Stimulated activated CD8-positive, alpha-beta memory T cell treated with anti-CD3 and anti-CD28 coated beads, Interleukin-7, amount 100 ng/mL, for 48 hours (primary cell): ENCODE data around the gene COP1.

Source experiments
- DNase-seq, 2 donors: peaks; one replicate each; pipeline ENCODE4 v3.0.0-alpha.2; 2020; ENCODE audit warnings: low read depth in 1 of 2; ENCODE audit errors: extremely low read depth in 1 of 2

Gene COP1

DNA sequence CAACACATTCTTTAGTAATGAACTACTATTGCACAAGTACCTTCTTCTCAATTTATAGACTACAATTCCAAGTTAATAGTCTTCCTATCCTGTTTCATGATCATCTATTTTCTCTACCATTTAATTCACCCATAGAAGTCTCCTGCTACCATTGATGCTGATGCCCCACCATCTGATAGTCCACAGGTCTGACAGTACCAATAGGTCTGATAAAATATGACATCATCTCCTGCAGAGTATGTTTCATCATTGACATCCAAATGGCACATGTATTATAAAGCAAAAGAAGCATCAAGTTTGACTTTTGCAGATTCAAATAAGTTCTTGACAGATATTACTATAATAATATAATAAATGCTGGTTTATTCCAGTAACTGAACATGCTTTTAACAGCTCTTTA, 5.5 kb downstream of the COP1 start:
- no peak for DNase-seq

DNA sequence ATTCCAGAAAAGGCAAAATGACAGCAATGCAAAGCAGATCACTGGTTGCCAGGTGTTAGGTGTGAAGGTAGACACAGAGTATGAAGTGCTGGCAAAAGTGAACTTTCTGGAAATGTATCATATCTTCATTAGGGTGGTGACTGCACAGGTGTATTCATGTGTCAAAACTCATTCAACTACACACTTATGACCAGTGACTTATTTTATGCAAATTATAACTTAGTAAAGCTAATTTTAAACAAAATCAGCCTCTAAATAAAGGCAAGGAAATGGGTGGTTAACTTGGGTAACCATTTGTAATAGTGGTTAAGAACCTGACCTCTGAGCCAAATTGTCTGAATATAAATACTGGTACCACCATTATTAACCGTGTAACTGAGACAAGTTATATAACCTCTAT, 7.4 kb downstream of the COP1 start:
- DNase-seq: no peak

- no peak for DNase-seq
Observed at GRCh38 chr1:176198413-176198812, 8.7 kb downstream of the COP1 start.

DNA sequence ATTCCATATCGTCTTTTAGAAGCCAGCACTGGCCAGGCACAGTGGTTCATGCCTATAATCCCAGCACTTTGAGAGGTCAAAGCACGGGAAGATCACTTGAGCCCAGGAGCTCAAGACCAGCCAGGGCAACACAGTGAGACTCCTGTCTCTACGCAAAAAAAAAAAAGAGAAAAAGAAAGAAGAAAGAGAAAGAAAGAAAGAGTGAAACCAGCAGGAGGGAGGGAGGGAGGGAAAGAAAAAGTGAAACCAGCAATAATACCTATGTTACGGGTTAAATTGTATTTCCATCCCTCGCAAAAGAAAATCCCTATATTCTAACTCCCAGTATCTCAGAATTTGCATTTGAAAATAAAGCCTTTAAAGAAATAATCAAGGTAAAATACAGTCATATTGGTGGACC, 10.4 kb downstream of the COP1 start:
- no peak for DNase-seq

DNA sequence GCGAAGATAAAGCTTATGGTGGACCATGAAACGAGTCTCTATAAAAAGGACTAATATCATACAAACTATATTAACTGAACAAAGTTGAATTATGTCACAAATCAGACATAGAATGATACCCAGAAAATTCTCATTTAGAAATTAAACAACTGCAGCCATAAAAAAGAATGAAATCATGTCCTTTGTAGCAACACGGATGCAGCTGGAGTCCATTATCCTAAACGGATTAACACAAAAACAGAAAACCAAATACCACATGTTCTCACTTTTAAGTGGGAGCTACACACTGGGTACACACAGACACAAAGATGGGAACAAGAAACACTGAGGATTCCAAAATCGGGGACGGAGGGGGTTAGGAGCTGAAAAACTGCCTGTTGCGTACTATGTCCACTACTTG, 11.5 kb downstream of the COP1 start:
- DNase-seq: no peak

DNA sequence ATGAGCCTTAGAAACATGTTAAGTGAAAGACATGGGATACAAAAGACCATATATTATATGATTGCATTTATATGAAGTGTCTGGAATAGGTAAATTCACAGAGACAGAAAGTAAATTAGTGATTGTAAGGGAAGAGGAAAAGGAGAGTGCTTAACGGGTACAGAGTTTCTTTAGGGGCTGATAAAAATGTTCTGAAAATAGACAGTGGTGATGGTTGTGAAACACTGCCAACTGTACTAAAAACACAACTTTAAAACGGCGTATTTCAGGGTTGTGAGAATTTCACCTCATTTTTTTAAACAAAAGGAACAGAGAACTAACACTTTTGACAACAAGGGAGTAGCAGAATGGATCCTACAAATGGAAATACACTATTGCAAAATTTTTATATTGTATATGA, 13.4 kb downstream of the COP1 start:
- DNase-seq: no peak

DNA sequence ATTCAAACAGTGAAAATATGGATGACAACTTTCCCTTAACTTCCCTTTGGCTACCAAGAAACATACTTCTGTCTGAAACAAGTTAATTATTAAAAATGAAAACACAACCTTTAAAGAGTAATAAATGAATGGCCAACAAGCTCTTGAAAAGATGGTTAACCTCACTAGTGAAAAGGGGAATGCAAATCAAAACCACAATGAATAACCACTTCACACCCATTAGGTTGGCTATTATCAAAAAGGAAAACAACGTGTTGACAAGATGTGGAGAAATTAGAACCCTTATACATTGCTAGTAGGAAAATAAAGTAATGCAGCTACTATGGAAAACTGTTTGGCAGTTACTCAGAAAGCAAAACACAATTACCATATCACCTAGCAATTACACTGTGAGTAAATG, 14.1 kb downstream of the COP1 start:
- no peak for DNase-seq

- DNase-seq: no peak
Observed at GRCh38 chr1:176188604-176189003, 18.5 kb downstream of the COP1 start.

GRCh38 chr1:176187001-176187400, 20.1 kb downstream of the COP1 start:
- DNase-seq: no peak

DNA sequence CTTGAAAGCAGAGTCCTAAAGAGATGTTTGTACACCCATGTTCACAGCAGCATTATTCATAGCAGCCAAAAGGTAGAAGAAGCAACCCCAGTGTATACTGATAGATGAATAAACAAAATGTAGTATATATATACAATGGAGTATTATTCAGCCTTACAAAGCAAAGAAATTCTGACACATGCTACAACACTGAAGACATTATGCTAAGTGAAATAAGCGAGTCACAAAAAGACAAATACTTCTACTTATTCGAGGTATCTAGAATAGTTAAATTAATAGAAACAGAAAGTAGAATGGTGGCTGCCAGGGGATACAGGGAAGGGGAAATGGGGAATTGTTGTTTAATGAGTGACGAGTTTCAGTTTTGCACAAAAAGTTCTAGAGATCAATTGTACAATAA, 23.5 kb downstream of the COP1 start:
- DNase-seq: no peak

- no peak for DNase-seq
Observed at GRCh38 chr1:176178316-176178715, 28.8 kb downstream of the COP1 start.

DNA sequence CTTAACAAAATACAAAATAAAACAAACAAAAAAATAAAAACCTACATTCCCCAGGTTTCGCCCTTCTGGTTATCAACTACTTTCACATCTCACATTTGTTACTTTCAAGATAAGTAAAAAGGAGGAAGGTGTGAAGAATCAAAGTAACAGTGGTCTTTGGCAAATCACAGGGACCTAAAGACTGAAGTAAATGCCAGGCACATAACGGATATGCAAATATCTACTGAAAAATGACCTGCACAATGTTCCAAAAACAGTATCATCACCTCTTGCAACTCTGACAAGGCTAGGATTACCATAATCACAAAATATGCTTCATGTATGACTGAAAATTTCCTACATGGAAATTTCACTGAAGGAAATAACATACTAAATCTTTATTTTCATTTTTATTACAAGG, 29.3 kb downstream of the COP1 start:
- DNase-seq: no peak

DNA sequence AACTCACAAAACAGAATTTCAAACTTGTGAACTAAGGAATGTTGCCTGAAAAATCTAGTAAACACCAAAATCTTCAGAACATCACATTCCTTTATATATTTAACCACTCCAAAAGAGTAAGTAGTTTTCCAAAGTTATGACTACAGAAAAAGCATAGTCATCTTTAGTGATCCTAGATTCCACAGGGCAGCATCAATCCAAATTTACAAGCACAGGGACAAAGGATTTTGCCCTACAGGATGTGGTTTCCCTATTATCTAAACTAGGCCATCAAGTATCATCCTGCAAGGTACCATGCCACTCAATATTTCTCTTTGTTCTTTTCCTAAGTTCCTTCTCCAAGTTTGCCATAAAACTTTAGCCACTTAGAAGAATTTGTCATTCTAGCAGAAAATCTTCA, 33.0 kb downstream of the COP1 start:
- no peak for DNase-seq

DNA sequence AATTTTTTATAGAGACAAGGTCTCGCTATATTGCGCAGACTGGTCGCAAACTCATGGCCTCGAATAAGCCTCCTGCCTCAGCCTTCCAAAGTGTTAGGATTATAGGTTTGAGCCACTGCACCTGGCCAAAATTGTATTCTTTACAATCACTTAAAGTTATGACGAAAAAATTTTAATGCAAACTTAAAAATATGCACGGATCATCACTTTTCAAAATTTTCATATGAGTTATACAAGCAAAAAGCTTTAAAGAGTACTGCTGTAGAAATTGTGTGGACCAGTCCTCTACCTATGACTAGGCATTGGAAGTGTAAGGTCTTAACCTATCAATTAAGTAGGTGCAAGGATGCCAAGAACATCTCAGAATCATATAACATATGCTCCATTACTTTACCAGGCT, 34.9 kb downstream of the COP1 start:
- no peak for DNase-seq

DNA sequence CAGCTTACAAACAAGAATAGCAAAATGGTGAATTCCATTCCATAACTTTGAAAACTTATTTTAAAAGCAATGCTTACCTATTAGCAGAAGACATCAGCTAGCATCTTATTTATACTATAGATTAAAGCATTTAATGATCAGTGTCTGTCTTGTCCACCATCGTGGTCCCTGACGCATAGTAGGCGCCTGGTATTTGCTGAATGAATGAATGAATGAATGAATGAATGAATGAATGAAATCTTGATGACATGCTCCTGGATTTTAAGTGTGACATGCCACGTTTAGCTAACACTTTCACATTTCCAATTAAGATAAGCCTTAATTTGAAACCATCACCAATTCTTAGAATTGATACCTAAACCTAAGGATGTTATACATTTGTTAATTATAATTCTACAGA, 39.9 kb downstream of the COP1 start:
- DNase-seq: no peak

GRCh38 chr1:176165573-176165972, 41.5 kb downstream of the COP1 start:
- no peak for DNase-seq

DNA sequence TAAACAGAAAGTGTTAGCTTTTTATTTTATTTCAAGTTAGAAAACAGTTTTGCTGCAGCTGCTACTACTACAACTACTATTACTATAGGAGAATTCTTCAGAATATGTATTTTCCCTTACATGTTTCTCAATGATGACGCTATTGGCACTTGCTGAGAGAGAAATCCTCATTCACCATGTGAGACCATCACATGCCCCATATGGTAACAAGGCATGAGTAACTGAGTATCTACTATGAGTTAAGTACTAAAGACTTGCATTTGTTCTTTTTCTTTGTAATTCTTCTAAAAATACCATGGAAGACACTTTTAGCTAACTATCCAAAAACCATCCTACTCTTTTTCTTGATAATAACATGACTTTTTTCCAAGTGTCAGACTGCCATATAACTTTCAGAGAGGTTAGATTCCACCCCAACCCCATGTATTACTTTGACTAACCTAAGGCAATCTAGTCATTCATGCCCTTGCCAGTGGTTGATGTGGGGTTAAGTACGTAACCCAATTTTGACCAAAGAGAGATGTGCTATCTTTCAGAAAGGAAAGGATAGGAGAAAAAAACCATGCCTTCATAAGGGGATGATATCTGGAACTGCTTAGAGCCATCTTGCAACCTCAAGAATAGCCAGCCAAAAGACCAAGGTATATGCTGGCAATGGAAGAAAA, 42.9 kb downstream of the COP1 start:
- peak in 1 of 2 donors; percentile 33 for DNase-seq

DNA sequence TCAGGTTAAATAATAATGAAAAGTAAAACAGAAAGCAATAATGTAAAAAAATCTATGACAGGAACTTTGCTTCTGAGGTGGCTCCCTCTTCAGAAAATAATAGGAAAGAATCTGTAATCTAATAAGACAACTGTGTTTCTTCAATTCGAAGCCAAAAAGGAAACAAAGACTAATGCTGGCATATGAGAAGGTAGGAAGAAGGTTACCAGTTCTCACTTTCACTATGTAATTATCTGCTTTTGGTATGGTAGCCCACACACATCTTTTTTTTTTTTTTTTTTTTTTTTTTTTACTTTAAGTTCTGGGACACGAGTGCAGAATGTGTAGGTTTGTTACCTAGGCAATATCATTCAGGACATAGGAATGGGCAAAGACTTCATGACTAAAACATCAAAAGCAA, 47.1 kb downstream of the COP1 start:
- DNase-seq: no peak

DNA sequence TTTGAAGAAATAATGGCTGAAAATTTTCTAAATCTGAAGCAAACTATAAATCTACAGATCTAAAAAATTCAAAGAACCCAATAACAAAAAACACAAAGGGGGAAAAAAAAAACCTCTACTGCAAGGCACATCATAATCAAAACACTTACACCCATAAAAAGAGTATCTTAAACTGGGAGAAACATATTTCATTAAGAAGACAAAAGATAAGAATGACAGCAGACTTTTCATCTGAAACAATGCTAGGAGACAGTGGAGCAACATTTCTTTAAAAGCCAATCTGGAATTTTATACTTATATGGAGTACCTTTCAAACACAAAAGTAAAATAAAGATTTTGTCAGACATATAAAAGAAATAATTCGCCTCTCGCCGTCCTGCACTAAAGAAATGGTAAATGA, 49.1 kb downstream of the COP1 start:
- DNase-seq: no peak

- DNase-seq: no peak
Observed at GRCh38 chr1:176149939-176150807, 56.9 kb downstream of the COP1 start.

DNA sequence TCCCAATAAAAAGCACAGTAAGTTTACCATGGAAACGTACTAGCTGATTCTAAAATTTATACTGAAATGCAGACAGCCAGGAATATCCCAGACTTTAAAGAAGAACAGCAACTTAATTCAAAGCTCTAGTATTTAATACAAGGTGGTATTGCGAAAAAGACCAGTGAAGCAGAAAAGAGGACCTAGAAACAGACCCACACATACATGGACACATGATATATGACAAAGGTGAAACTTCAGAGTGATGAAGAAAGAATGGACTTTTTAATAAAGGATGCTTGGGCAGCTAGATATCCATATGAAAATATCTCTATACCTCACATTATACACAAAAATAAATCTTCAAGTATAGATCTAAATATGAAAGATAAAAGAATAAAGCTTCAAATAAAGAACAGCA, 62.6 kb downstream of the COP1 start:
- no peak for DNase-seq

DNA sequence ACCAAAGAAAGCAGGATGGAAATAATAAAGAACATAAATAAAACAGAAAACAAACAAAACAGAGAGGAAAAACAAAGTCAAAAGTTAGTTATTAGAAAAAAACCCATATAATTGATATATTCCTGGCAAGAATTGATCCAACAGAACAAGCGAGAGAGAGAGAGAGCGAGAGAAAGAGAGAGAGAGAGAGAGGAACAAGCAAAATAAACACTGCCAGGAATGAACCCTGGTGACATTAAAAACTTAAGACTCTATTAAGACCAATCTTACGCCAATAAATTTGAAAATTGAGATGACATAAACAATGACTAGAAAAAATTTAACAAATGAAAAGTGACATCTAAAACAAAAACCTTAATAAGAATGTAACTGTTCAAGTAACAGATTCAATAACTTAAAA, 64.1 kb downstream of the COP1 start:
- no peak for DNase-seq

GRCh38 chr1:176141449-176141848, 65.6 kb downstream of the COP1 start:
- no peak for DNase-seq
